ENCODE results near the gene OR3A1.
"Not testable (repeated sequence)": the region's sequence is repeated elsewhere in the genome, so short reads cannot be mapped to it uniquely, and the experiment has no call there.

Gene OR3A1, protein sequence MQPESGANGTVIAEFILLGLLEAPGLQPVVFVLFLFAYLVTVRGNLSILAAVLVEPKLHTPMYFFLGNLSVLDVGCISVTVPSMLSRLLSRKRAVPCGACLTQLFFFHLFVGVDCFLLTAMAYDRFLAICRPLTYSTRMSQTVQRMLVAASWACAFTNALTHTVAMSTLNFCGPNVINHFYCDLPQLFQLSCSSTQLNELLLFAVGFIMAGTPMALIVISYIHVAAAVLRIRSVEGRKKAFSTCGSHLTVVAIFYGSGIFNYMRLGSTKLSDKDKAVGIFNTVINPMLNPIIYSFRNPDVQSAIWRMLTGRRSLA

GRCh38 chr17:3298260-3298659 lies at the start of gene OR3A1:
Gene OR3A1, minus strand, starts transcription at chr17:3298360. Its CDS starts 5,778 bp downstream, at chr17:3292582.
- DNase-seq: no peak

- DNase-seq: not testable (repeated sequence)
Observed at GRCh38 chr17:3342782-3343181, 44.6 kb upstream of the OR3A1 start.

- peak; percentile 15 for DNase-seq
Observed at GRCh38 chr17:3335876-3336275, 37.7 kb upstream of the OR3A1 start.

DNA sequence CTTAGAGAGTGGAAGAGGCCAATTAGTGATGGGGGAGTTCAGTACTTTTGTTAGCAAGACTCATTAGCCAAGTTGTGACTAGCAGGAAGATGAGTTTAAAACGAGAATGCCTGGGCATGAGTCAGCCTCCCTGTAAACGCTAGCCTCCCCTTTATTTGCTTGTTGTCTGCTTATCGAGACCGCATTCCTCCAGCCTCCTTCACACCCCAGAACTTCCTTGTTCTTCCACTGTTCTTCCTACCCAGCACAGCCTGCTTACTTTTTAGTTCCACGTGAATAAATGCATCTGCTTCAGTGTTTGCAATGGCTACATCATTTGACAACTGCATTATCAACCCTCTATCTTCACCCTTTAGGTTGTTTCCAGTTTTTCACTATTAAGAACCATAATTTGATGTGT lies 20.2 kb upstream of the OR3A1 start:
- no peak for DNase-seq

DNA sequence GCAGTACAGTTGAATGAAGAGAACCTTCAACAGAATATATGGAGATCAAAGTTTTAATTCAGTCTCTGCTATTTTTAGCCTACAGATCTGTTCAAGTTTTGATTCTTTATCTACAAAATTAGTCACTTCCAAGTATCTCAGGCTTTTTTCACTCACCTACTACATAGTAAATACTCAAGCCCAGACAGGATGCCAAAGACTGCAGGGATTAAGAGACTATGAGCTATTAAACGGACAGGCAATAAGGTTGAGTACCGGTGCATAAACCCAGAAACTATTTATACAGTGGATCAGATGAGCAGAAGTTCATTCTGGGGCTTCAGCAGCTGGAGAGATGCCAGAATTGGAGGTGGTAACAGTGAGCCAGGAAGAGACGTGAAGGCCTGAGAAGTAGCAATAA lies 18.7 kb upstream of the OR3A1 start:
- no peak for DNase-seq

DNA sequence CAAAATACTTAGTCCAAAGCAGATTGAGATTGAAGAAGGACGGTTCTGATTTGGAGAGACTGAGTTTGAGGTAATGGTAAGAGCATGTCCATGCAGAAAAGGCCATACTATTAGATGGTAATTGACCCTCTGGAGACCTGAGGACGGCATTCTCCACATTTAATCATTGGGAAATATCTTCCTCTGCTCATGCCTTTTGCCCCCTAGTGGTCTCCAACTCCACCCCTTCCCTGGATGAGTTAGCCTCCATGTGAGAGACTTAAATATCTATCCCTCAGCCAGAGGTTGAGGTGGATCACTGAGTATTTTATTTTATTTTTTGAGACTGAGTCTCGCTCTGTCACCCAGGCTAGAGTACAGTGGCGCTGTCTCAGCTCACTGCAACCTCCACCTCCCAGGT lies 10.4 kb upstream of the OR3A1 start:
- peak; percentile 17 for DNase-seq

GRCh38 chr17:3295632-3296031 lies 2.5 kb downstream of the OR3A1 start:
- DNase-seq: no peak

DNA sequence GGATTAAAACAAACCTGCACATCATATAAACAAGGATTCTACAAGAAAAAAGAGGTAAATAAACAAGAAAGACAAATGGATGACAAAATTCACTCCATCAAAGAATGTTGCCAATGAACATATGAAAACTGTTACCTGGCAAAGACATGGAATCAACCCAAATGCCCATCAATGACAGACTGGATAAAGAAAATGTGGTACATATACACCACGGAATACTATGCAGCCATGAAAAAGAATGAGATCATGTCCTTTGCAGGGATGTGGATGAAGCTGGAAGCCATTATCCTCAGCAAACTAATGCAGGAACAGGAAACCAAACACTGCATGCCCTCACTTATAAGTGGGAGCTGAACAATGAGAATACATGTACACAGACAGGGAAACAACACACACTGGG lies 4.6 kb downstream of the OR3A1 start:
- DNase-seq: not testable (repeated sequence)

GRCh38 chr17:3282901-3283300 lies 15.3 kb downstream of the OR3A1 start:
- no peak for DNase-seq

- DNase-seq: no peak
Observed at GRCh38 chr17:3276126-3276525, 22.0 kb downstream of the OR3A1 start.

DNA sequence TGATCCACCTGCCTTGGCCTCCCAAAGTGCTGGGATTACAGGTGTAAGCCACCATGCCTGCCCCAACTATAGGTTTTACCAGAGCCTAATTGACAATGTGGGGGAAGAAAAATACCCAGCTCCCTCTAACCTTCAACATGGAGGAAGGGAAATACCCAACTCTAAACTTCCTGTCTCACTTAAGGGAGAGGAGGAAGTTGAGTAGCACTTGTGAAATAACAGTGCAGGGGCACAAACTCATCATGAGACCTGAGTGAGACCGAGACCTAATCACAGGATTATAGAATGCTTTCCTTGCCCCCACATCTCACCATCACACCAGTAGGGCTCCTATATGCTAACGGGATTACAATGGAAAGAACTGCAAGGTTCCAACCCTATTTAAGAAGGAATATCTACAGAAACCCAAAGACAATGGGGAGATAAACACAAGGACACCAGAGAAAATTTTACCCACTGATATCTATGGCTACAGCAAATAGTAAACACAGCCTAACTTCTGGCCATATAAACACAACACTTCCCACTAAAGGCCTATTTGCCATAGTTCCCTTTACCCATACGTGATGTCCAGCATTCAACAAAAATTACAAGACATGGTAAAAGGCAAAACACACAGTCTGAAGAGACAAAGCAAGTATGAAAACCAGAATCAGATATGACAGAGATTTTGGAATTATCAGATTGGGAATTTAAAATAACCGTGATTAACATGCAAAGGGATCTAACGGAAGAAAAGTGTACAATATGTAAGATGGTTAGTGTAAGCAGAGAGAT lies 26.9 kb downstream of the OR3A1 start:
- DNase-seq: no peak

DNA sequence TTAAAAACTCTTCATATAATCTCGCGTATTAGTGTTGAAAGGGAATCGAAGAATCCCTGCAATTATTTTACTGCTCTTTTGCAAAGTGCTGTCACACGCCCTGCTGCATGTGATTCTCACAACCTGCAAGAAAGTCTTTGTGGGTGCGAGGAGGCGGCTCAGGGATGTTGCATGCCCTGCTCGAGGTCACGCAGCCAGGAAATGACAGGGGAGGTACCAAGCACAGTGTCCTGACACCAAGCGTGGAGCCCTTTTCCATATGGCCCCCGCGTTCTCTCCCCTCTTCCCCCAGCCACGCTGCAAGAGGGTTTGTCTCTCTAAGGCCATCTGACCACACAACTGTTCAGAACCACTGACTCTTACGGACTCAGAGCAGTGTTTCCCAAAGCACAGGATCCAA lies 37.6 kb downstream of the OR3A1 start:
- no peak for DNase-seq

DNA sequence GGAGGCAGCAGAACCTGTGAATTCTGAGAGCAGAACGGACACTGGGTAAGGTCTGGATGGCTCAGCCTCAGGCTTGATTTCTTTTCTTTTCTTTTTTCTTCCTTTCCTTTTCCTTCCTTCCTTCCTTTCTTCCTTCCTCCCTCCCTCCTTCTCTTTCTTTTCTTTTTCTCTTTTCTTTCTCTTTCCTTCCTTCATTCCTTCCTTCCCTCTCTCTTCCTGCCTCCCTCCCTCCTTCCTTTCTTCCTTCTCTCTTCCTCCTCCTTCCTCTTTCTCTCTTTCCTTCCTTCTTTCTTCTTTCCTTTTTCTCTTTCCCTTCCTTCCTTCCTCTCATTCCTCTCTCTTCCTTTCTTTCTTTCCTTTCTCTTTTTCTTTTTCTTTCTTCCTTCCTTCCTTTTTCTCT lies 38.0 kb downstream of the OR3A1 start:
- no peak for DNase-seq

DNA sequence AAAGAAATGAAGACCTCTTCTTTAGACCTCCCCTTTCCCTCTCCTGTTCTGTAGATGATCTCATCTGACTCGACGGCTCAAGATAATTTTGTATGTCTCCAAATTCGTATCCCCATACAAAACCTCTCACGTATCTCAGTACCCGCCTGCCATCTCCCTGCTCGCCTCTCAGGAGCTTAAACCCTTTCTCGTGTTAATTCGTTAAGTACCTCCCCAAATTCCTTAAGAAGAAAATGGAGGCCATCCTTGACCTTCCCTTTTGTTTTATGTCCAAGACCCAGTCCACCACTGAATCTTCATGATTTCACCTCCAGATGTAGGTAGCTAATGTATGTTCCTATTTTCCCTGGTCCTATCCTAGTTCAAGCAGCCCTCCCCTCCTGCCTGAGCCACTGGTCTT lies 41.6 kb downstream of the OR3A1 start:
- DNase-seq: no peak

DNA sequence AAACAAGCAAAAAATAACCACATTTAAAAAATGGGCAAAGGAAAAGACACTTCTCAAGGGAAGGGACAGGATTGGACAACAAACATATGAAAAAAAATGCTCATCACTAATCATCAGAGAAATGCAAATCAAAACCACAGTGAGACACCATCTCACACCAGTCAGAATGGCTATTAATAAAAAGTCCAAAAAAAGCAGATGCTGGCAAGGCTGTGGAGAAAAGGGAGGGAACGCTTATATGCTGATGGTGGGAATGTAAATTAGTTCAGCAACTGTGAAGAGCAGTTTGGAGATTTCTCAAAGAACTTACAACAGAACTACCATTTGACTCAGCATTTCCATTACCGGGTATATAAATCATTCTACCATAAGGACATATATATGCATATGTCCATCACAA lies 49.1 kb downstream of the OR3A1 start:
- not testable (repeated sequence) for DNase-seq

- not testable (repeated sequence) for DNase-seq
Observed at GRCh38 chr17:3244841-3245240, 53.3 kb downstream of the OR3A1 start.

GRCh38 chr17:3241044-3241443 lies 57.1 kb downstream of the OR3A1 start:
- not testable (repeated sequence) for DNase-seq
